Measurements from ENCODE around the gene KIAA1328. TPM values are rescaled to one million over a fixed set of nuclear protein-coding genes. Genes with fewer than 3 reads are reported as not detected.

KIAA1328 gene
- total and polyA plus RNA-seq, 9 of the 15 experiments (the other 6 are each of a cell fraction or from before 2014, with no cell fraction given), result 4.0 to 8.6 (median 7.4) TPM

- intact Hi-C loops (cut with micrococcal nuclease) (loop anchor here (10.0 kb wide), 1 partner anchor 307 kb away; no protein-coding TSS in a partner anchor), in situ Hi-C loops (cut with MboI) (no loop called here)
- ATAC-seq (no peak), DNase-seq (ENCODE audit: extremely low read depth in 1 of 4, low spot score in 3 of 4) (no peak), FAIRE-seq (no peak)
- Histone ChIP-seq H3K79me2 (ENCODE audit: control insufficient read depth, insufficient read depth, low read length) (no peaks in the 10 kb centered on the region), H3K27me3 (ENCODE audit: control insufficient read depth in 2 of 2, insufficient read depth in 2 of 2, low read length in 2 of 2) (peaks cover 2 to 10% of the 10 kb centered on the region in 2 experiments; a peak in 3 of 5 replicates), H3K4me3 (no peak overlapping the region), H3K9me3 (replicated peaks; ENCODE audit: control insufficient read depth, insufficient read depth, low read depth, low read length) (no peaks in the 10 kb centered on the region), H3K4me1 (replicated peaks in 1 of 2; ENCODE audit: control insufficient read depth in 2 of 2, insufficient read depth in 2 of 2, low read length in 2 of 2) (peaks cover 0 to 13% of the 10 kb centered on the region in 2 experiments; a peak in 2 of 5 replicates), H2AFZ (ENCODE audit: low read depth, low read length) (no peak overlapping the region), H3K27ac (ENCODE audit: extremely low read depth, low read depth, low read length) (no peak overlapping the region), H3K4me2 (ENCODE audit: insufficient read depth, low read length) (no peak overlapping the region), H4K20me1 (replicated peaks; ENCODE audit: control insufficient read depth, insufficient read depth, low read length) (peaks cover 2% of the 10 kb centered on the region; the same call in 1 of the 2 replicates), H3K36me3 (ENCODE audit: control insufficient read depth, insufficient read depth, low read length) (no peaks in the 10 kb centered on the region), H3K9me1 (ENCODE audit: control insufficient read depth, insufficient read depth, low read length) (no peaks in the 10 kb centered on the region), H3K9ac (ENCODE audit: insufficient read depth in 1 of 2, low read depth in 2 of 2, low read length in 2 of 2) (no peak overlapping the region)
- 0% methylated on average over 3 of the region's 3 CpGs for WGBS (ENCODE audit: insufficient coverage, low coverage, missing lambda C conversion rate)
- ChIA-PET CTCF (ENCODE audit: low intra/inter-chr PET ratio) (no interaction called here), POLR2A (interaction anchor here (0.6 to 0.7 kb wide), 3 partner anchors 14 to 1417 kb away, joined by 3 read pairs; no protein-coding TSS in a partner anchor)
- no TSS peak for BruUV-seq (replicated peaks)
- TF ChIP-seq ZNF133 (CRISPR knock-in tag; IDR thresholded peaks at IDR 0.05), result no peak
- no peak for TF ChIP-seq ZNF511 (CRISPR knock-in tag; IDR thresholded peaks at IDR 0.05)
- no peak for TF ChIP-seq STAT5A (IDR thresholded peaks at IDR 0.05; ENCODE audit: borderline replicate concordance, low read length)
- no peak for TF ChIP-seq CCNT2 (IDR thresholded peaks at IDR 0.05; ENCODE audit: borderline replicate concordance, extremely low read depth, insufficient read length, low read depth, low read length)
- no peak for TF ChIP-seq ZMIZ1 (IDR thresholded peaks at IDR 0.05; ENCODE audit: low read depth in 2 of 2, low read length in 2 of 2)
- no peak for TF ChIP-seq HOXB6 (CRISPR knock-in tag; IDR thresholded peaks at IDR 0.05; ENCODE audit: borderline replicate concordance)
Observed at GRCh38 chr18:37251679-37252078, 422.8 kb downstream of the KIAA1328 start.

Data from K562 (cell line).